GM21526 (cell line): ENCODE measurements around the gene ITGA3.

ENCODE experiments used
- ATAC-seq: cut with Tn5 transposase; IDR thresholded peaks from one replicate; pipeline ENCODE4 v1.9.1; 2021; ENCODE audit warnings: moderate library complexity; ENCODE audit not compliant: unreplicated experiment, low FRiP score

ITGA3 gene

DNA sequence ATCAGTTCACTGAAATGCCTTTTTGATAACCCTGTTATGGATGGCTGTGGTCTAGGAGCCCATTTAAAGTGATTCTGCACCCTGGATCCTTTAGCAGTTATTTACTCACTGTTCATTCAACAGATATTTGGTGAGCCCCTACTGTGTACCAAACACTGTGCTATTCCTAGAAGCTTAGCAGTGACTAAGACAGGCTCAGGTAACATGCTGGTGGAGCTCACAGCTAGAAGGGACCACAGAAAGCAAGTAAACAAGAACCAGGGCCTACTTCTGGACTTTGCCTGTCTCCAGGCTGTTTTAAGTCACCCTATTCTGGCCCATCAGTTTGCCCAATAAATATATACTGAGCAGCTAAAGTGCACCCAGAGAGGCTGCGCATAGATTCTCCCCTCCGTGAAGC, 11.1 kb downstream of the ITGA3 start:
- no peak for ATAC-seq

DNA sequence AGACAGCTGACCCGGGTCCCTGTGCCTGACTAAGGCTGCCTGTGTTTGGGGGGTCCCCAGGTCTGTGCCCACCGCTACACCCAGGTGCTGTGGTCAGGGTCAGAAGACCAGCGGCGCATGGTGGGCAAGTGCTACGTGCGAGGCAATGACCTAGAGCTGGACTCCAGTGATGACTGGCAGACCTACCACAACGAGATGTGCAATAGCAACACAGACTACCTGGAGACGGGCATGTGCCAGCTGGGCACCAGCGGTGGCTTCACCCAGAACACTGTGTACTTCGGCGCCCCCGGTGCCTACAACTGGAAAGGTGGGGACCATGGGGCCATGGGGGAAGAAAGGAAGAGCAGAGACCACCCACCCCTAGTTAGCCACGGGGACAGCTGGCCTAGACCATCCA, 12.1 kb downstream of the ITGA3 start:
- ATAC-seq: no peak

DNA sequence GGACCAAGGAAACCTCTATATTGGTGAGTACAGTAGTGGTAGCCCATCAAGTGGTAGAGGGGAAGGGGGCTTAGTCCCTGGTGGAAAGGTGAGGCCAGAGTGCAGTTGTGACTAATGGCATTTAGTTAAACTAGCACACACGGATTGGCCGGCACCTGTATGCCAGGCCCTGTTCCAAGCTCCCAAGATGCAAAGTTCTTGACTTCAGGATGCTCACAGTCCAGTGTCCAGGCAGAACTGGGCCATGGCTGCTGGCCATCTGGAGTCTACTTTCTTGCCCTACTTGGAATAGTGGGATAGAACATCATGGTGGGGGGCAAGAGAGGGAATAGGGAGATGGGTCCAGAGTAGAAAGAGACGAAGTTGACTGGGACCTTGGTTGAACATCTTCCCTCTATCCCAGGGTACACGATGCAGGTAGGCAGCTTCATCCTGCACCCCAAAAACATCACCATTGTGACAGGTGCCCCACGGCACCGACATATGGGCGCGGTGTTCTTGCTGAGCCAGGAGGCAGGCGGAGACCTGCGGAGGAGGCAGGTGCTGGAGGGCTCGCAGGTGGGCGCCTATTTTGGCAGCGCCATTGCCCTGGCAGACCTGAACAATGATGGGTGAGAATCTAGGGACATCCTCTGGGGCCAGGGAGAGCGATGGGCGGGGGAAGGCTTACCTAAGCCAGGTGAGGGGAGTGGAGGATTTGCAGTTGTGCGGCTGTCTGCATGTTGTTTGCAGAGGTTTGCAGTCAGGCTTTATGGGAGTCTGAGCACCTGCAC, 15.2 kb downstream of the ITGA3 start:
- ATAC-seq: no peak

DNA sequence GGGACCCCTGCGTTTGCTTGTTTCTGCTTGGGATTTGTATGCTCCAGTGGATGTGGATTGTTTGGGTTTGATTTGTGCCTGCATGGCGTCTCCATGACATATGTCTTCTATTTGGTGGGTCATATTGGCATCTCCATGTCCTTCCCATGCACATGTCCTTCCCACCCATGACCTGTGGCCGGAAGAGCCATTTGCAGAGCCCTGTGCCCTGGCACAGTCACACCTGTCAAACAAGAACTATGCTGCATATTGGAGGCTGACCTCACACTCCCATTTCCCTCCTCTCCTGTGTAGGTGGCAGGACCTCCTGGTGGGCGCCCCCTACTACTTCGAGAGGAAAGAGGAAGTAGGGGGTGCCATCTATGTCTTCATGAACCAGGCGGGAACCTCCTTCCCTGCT, 15.8 kb downstream of the ITGA3 start:
- ATAC-seq: no peak

DNA sequence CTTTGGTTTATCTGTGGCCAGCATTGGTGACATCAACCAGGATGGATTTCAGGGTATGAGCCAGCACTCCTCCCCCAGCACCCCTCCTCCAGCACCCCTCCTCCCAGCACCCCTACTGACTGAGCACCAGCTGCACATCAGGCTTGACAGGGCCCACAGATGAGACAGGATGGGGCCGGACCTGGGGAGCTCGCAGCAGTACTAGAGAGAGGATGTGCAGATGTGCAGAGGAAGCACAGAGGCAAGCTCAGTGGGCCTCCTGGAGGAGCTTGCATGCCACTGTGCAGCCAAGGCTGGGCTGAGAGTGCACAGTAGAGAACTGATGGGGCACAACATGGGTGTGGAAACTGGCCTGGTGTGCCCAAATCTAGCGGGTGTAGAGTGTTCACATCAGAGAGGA, 16.2 kb downstream of the ITGA3 start:
- ATAC-seq: no peak

DNA sequence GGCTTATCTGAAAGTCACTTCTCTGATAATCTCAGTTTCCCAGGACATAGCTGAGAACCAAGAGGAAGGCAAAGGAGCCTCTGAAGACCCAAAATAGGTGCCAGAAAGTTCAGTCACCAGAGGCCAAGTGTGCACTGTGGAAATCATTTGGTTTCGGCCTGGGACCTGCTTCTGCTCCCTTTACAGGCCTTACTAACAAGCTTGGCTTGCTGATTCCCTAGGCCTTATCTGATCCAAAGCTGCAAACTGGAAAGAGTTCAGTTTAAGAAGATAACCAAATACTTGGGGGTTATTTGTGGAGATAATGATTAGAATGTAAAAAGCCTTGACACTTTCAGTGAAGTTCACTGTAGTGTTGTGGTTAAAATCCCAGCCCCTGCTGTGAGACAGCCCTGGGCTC, 17.0 kb downstream of the ITGA3 start:
- no peak for ATAC-seq

DNA sequence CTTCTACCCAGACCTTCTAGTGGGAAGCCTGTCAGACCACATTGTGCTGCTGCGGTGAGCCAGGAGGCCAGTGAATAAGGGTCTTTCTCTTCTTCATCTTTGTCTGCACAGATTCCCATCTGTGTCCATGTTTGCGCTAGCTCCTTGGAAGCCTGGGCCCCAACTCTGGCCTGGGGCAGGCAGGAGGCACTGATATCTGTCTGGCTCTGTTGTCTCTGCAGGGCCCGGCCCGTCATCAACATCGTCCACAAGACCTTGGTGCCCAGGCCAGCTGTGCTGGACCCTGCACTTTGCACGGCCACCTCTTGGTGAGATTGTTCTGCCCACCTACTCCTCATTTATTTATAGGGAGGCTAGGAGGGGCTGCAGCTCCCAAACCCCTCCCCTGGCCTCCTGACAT, 18.3 kb downstream of the ITGA3 start:
- ATAC-seq: no peak

DNA sequence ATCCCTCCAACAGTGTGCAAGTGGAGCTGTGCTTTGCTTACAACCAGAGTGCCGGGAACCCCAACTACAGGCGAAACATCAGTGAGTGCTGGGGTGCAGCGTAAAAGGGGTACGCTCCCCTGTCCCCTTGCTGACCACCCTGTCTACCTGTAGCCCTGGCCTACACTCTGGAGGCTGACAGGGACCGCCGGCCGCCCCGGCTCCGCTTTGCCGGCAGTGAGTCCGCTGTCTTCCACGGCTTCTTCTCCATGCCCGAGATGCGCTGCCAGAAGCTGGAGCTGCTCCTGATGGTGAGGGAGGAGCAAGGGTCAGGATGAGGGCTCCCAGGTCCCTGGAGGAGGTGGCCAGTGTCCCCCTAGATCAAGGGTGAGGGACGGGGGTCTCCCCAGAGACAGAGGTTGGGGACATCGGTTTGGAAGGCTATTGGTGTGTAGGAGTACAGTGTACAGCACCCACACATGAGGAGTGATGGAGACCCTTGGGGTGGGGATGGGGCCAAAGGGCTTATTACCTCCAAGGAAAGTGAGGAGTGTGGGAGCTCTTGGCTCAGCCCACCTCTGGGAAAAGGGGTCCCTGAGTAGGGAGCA, 19.6 kb downstream of the ITGA3 start:
- no peak for ATAC-seq

DNA sequence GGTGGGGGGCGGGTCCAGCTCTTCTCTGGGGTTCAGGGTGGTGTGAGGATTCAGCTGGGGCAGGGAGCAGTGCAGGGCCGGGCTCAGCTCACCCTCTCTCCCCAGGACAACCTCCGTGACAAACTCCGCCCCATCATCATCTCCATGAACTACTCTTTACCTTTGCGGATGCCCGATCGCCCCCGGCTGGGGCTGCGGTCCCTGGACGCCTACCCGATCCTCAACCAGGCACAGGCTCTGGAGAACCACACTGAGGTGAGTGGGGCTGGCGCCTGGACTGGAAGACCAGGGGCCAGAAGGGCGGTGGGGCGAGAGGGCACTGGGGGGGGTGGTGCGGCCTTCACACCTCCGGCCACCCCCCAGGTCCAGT, 20.3 kb downstream of the ITGA3 start:
- ATAC-seq: no peak

DNA sequence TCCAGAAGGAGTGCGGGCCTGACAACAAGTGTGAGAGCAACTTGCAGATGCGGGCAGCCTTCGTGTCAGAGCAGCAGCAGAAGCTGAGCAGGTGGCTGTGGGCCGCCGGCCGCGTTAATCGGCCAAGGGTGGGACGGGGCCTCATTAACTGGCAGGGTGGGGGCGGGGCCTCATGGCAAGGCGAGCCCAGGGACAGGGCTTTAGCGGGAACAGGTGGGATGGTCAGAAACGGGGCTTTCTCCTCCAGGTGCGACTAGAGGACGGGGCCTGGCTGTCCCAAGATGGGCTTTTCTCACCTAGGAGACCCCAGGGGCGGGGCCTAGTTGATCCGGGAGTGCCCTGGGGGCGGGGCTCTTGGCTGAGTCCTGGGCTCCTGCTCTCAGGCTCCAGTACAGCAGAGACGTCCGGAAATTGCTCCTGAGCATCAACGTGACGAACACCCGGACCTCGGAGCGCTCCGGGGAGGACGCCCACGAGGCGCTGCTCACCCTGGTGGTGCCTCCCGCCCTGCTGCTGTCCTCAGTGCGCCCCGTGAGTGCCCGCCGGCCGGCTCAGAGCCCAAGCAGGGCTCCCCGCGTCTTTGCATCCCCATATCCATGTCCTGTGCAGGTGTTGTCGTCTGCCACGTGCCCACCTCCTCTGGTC, 20.8 kb downstream of the ITGA3 start:
- no peak for ATAC-seq

DNA sequence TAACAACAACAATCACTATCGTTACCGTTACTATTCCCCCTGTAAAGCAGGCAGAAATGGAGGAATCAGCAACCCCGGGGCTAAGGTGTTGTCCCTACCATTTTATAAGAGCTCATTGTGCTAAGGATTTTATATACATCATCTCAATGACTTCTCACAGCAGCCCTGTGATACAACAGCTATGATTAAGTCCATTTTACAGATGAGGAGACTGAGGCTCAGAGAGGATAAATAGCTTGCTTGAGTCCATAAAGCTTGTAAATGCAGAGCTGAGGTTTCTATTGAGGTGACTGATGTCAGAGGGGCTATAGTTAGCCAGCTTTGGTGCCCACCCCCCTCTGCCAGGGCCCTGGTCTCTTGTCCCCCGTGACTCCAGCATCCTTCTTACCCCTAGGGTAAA, 22.5 kb downstream of the ITGA3 start:
- no peak for ATAC-seq

DNA sequence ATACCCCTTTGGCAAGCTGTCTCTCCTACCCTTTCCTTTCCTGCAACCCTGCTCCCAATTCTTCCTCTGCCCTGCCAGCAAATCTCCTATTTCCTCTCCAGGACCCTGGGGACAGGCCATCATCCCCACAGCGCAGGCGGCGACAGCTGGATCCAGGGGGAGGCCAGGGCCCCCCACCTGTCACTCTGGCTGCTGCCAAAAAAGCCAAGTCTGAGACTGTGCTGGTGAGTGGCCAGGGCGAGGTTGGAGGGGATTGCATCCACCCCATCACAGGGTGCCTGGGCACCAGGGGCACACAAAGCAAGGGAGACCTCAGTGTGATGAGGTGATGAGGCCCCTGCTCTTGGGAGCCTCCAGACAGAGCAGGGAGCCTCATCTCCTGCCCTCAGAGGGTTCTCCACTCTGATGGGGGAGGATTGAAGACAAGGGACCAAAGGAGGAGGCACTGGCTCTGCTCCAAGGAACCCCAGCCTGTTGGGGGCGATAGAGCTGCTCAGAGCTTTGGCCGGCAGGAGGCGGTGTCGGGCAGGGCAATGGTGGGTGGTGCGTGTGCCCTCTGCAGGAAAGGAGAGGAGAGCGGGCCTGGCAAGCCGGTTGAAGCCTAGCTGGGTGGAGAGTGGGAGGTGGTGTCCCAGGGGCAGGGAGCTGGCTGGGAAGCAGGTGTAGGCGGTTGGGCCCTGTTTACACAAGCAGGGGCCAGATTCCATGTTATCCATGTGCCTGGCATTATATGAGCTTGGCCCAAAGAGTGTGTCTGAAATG, 23.6 kb downstream of the ITGA3 start:
- ATAC-seq: no peak

DNA sequence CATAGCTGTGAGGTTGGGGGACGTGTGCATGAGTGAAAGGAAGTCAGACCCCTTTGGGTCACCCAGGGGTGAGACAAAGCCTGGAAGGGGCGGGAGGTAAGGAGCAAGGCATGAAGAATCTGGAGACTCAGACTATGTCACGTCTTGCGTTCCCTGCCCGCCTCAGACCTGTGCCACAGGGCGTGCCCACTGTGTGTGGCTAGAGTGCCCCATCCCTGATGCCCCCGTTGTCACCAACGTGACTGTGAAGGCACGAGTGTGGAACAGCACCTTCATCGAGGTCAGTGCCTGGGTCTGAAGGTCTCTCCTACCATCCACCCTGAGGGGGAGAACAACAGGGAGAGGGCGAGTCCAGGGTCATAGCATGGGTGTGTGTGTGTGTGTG, 24.2 kb downstream of the ITGA3 start:
- ATAC-seq: no peak

DNA sequence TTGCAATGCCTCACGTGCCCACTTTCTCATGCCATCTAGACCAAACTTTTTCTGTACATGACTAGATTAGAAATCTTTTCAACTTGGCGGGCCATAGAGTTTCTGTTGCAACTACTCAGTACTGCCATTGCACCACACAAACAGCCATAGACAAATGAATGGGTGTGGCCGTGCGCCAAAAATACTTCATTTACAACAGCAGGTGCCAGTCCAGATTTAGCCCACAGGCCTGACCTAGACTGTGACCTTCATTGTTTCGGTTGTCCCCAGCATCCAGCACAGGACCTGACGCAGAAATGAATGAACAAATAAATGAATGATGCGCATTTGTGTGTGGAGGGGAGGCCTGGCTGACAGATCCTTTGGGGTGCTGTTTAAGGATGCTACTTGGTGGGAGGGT, 24.9 kb downstream of the ITGA3 start:
- ATAC-seq: no peak

DNA sequence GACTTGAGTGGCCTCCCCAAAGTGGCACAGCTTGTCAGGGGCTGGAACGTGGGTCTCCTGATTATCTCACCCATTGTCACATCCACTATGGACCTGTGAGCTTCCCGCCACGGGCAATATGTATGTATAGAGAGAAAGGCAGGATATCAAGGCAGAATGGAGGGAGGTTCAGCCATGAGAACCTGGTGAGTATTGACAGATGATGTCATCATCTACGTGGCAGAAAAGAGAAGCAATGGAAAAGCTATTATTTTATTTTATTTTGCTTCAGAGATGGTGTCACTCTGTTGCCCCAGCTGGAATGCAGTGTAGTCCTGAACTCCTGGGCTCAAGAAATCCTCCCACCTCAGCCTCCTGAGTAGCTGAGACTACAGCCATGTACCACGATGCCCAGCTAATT, 25.8 kb downstream of the ITGA3 start:
- ATAC-seq: no peak

DNA sequence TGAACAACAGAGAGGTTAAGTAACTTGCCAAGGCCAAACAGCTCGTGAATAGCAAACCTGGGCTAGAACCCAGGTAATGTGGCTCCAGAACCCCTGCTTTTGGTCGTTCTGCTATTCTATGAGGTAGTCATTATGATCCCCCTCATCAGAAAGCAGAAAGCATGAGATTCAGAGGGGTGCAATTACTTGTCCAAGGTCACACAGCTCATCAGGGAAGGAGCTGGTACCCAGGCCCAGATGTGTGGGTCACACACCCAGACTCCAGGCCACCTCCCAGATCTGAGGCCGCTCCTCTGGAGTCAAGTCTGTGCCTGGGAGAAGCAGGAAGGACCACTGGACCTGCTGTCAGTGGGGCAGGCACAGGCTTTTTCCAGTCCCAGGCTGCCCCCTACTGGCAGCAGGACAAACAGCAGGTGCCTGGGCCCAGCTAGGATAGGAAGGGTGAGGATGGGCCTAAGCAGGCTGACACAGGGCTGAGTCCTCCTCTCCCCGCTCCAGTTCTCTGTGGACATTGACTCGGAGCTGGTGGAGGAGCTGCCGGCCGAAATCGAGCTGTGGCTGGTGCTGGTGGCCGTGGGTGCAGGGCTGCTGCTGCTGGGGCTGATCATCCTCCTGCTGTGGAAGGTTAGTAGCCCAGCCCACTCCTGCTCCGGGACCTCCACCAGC, 31.5 kb downstream of the ITGA3 start:
- ATAC-seq: no peak

DNA sequence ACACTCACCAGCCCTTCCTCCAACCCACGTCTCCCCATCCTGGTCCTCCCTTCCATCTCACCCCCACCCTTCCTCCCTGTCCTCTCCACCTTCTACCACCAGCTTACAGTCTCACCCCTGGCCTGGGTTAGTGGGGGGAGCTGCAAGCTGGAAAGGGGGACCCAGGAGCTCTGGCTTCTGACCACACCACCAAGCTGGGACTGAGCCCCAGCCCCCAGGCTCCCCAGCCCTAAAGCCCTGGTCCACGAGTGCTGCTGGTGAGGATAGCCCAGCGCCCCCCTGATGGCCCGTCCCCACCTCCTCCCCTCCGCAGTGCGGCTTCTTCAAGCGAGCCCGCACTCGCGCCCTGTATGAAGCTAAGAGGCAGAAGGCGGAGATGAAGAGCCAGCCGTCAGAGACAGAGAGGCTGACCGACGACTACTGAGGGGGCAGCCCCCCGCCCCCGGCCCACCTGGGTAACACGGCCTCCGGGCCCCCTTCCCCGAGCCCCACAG, 32.0 kb downstream of the ITGA3 start:
- ATAC-seq: no peak

DNA sequence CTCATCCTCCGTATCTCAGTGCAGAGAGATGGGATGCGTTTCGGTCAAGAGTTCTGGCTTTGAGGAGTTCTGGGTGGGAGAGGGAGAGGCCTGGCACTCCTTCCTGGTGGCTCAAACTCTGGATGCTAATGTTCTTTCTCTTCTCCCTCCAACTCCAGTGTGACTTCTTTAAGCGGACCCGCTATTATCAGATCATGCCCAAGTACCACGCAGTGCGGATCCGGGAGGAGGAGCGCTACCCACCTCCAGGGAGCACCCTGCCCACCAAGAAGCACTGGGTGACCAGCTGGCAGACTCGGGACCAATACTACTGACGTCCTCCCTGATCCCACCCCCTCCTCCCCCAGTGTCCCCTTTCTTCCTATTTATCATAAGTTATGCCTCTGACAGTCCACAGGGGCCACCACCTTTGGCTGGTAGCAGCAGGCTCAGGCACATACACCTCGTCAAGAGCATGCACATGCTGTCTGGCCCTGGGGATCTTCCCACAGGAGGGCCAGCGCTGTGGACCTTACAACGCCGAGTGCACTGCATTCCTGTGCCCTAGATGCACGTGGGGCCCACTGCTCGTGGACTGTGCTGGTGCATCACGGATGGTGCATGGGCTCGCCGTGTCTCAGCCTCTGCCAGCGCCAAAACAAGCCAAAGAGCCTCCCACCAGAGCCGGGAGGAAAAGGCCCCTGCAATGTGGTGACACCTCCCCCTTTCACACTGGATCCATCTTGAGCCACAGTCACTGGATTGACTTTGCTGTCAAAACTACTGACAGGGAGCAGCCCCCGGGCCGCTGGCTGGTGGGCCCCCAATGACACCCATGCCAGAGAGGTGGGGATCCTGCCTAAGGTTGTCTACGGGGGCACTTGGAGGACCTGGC, 33.3 kb downstream of the ITGA3 start:
- no peak for ATAC-seq

DNA sequence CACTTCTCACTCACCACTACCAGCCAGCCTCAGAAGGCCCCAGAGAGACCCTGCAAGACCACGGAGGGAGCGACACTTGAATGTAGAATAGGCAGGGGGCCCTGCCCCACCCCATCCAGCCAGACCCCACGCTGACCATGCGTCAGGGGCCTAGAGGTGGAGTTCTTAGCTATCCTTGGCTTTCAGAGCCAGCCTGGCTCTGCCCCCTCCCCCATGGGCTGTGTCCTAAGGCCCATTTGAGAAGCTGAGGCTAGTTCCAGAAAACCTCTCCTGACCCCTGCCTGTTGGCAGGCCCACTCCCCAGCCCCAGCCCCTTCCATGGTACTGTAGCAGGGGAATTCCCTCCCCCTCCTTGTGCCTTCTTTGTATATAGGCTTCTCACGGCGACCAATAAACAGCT, 34.2 kb downstream of the ITGA3 start:
- ATAC-seq: no peak
